GM21737 (cell line): ENCODE data around the gene TBC1D3C.
"Not testable (repeated sequence)": the region's sequence is repeated elsewhere in the genome, so short reads cannot be mapped to it uniquely, and the experiment has no call there.

ENCODE experiments used
- ATAC-seq: cut with Tn5 transposase; IDR thresholded peaks from one replicate; pipeline ENCODE4 v1.9.1; 2021; ENCODE audit warnings: mild to moderate bottlenecking, moderate library complexity; ENCODE audit not compliant: unreplicated experiment

TBC1D3C gene

GRCh38 chr17:38068534-38068933 is at the start of gene TBC1D3C:
Gene TBC1D3C (minus strand): TSS chr17:38068634. CDS start chr17:38067066, 1,568 bp downstream.
- not testable (repeated sequence) for ATAC-seq

GRCh38 chr17:38099262-38099661 is 30.8 kb upstream of the TBC1D3C start:
- ATAC-seq: not testable (repeated sequence)

- not testable (repeated sequence) for ATAC-seq
Measured at GRCh38 chr17:38094059-38094694, 25.7 kb upstream of the TBC1D3C start.

- not testable (repeated sequence) for ATAC-seq
Measured at GRCh38 chr17:38088120-38088519, 19.7 kb upstream of the TBC1D3C start.

- ATAC-seq: not testable (repeated sequence)
Measured at GRCh38 chr17:38087344-38087743, 18.9 kb upstream of the TBC1D3C start.
